Measurements from ENCODE around the gene GPRC5A.
"Not testable (repeated sequence)": the region's sequence is repeated elsewhere in the genome, so short reads cannot be mapped to it uniquely, and the experiment has no call there.

Gene GPRC5A, protein sequence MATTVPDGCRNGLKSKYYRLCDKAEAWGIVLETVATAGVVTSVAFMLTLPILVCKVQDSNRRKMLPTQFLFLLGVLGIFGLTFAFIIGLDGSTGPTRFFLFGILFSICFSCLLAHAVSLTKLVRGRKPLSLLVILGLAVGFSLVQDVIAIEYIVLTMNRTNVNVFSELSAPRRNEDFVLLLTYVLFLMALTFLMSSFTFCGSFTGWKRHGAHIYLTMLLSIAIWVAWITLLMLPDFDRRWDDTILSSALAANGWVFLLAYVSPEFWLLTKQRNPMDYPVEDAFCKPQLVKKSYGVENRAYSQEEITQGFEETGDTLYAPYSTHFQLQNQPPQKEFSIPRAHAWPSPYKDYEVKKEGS

DNA sequence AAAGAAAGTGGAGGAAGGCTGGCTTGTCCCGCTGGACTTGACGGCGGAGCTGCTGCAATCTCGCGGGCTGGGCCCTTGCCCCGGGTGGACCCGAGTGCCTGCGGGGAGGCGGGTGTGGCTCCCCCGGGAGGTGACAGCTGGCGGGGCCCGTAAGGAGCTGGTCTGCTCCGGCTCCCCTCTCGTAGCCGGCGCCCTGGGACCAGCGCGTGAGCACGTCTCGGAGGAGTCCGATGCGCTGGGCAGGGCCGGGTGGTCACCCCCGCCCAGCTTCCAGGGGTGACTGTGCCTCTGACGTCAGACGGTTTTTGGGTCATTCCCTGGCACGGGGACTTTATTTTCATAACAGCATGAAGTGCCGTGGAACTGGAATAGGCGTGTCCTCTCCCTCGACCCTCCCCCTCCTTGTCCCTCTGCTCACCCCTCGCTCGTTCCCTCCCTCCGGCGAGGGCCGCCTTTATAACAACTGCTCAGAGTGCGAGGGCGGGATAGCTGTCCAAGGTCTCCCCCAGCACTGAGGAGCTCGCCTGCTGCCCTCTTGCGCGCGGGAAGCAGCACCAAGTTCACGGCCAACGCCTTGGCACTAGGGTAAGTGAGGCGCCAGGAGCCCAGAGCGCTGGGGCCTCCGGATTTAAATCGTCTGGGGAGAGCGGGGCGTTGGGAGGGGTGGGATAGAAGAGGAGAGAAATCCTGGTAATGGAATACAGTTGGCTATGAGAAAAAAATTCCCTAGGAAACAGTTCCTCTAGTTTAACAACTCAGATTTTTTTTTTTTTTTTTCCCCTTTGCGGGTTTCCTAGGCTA is at the start of gene GPRC5A:
Gene GPRC5A (plus strand): TSS at position 483 of the 801 bp plus-strand sequence. CDS start 16,688 bp downstream, outside the sequence.
- H3K36me3 Mint-ChIP-seq (ENCODE audit: low read depth): no peaks in the 10 kb centered on the region
- peak; percentile 30 for DNase-seq (ENCODE audit: low spot score)
- H3K9me3 Mint-ChIP-seq: no peaks in the 10 kb centered on the region
- H3K4me3 Mint-ChIP-seq: peak within 1 kb of the TSS; percentile 78
- H3K27ac Mint-ChIP-seq: no peak within 1 kb of the TSS
- peaks cover 5% of the 10 kb centered on the region for H3K4me1 Mint-ChIP-seq (ENCODE audit: low read depth)
- H3K27me3 Mint-ChIP-seq (ENCODE audit: low read depth): peaks cover 48% of the 10 kb centered on the region

DNA sequence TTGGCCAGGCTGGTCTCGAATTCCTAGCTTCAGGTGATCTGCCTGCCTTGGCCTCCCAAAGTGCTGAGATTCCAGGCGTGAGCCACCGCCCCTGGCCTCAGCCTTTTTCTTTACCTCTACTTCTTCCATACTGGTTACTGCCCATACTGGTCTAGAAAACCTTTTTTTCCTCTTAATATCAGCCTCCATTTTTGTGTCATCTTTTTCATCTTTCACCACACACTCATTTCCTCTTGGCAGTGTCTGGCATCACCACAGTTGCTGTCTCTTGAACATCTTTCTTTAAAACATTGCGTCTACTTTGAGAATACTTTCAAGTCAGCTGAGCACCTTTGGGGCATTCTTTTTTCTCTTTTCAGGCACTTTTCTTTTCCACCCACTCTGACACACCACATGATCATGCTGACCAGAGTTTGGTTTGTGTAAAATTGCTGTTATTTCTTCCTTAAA is 45.5 kb upstream of the GPRC5A start:
- Mint-ChIP-seq H3K4me1 (ENCODE audit: low read depth) (peaks cover 15% of the 10 kb centered on the region), H3K9me3 (no peaks in the 10 kb centered on the region), H3K36me3 (ENCODE audit: low read depth) (peaks cover 13% of the 10 kb centered on the region), H3K27me3 (ENCODE audit: low read depth) (no peaks in the 10 kb centered on the region), H3K4me3 (no peak overlapping the region), H3K27ac (peak overlapping the region; percentile 6)
- DNase-seq (ENCODE audit: low spot score): no peak

DNA sequence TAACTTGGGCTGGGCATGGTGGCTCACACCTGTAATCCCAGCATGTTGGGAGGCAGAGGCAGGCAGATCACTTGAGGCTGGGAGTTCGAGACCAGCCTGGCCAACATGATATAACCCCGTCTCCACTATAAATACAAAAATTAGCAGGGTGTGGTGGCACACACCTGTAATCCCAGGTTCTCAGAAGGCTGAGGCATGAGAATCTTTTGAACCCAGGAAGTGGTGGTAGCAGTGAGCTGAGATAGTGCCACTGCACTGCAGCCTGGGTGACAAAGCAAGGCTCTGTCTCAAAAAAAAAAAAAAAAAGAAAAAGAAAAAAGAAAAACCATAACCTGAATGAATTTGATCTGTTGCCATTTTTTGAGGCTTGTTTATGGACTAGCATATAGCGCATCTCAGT is 44.6 kb upstream of the GPRC5A start:
- Mint-ChIP-seq H3K4me1 (ENCODE audit: low read depth) (peaks cover 15% of the 10 kb centered on the region), H3K36me3 (ENCODE audit: low read depth) (peaks cover 13% of the 10 kb centered on the region)
- not testable (repeated sequence) for H3K9me3 Mint-ChIP-seq; H3K4me3 Mint-ChIP-seq; H3K27me3 Mint-ChIP-seq (ENCODE audit: low read depth); H3K27ac Mint-ChIP-seq; DNase-seq (ENCODE audit: low spot score)

DNA sequence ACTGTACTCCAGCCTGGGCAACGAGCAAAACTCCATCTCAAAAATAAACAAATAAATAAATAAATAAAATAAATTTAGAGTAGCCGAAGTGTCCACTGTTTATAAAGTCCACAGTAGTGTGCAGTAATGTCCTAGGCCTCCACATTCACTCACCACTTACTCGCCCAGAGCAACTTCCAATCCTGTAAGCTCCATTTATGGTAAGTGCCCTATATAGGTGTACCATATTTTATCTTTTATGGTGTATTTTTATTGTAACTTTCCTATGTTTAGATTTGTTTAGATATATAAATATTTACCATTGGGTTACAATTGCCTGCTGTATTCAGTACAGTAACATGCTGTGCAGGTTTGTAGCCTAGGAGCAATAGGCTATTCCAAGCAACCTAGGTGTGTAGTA is 37.9 kb upstream of the GPRC5A start:
- H3K4me3 Mint-ChIP-seq: no peak overlapping the region
- DNase-seq (ENCODE audit: low spot score): no peak
- peaks cover 1% of the 10 kb centered on the region for H3K4me1 Mint-ChIP-seq (ENCODE audit: low read depth)
- no peak overlapping the region for H3K27ac Mint-ChIP-seq
- H3K27me3 Mint-ChIP-seq (ENCODE audit: low read depth): no peaks in the 10 kb centered on the region
- H3K36me3 Mint-ChIP-seq (ENCODE audit: low read depth): peaks cover 3% of the 10 kb centered on the region
- H3K9me3 Mint-ChIP-seq: no peaks in the 10 kb centered on the region

DNA sequence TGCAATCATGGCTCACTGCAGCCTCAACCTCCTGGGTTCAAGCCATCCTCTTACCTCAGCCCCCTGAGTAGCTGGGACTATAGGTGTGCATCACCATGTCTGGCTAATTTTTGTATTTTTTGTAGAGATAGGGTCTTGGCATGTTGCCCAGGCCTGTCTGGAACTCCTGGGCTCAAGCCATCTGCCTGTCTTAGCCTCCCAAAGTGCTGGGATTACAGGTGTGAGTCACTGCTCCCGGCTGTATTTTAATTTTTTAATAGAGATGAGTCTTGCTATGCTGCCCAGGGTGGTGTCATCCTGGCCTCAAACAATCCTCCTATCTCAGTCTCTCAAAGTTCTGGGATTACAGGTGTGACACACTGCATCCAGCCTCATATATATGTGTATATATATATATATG is 31.7 kb upstream of the GPRC5A start:
- Mint-ChIP-seq H3K27me3 (ENCODE audit: low read depth) (no peaks in the 10 kb centered on the region), H3K4me3 (no peak overlapping the region), H3K36me3 (ENCODE audit: low read depth) (peaks cover 1% of the 10 kb centered on the region), H3K9me3 (no peaks in the 10 kb centered on the region), H3K27ac (no peak overlapping the region), H3K4me1 (ENCODE audit: low read depth) (no peaks in the 10 kb centered on the region)
- no peak for DNase-seq (ENCODE audit: low spot score)

DNA sequence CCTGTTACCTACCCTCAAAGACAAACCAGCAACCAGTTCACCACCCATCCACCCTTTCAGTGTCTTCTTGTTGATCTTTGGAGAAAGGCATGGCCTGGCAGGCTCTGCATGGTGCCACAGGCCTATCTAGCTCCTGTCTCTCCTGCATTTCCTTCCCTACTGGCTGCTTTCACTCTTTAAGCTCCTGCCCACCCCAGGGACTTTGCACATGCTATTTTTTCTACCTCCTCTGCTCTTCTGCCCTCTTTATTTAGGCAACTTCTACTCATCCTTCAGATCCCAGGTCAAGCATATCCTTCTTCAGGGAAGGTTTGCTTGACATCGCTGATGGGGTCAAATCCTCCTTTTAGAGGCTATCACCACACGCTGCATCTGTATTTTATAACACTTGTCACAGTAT is 27.1 kb upstream of the GPRC5A start:
- no peak for DNase-seq (ENCODE audit: low spot score)
- Mint-ChIP-seq H3K36me3 (ENCODE audit: low read depth) (peaks cover 1% of the 10 kb centered on the region), H3K27me3 (ENCODE audit: low read depth) (no peaks in the 10 kb centered on the region), H3K4me3 (no peak overlapping the region), H3K4me1 (ENCODE audit: low read depth) (no peaks in the 10 kb centered on the region), H3K9me3 (no peaks in the 10 kb centered on the region), H3K27ac (no peak overlapping the region)

DNA sequence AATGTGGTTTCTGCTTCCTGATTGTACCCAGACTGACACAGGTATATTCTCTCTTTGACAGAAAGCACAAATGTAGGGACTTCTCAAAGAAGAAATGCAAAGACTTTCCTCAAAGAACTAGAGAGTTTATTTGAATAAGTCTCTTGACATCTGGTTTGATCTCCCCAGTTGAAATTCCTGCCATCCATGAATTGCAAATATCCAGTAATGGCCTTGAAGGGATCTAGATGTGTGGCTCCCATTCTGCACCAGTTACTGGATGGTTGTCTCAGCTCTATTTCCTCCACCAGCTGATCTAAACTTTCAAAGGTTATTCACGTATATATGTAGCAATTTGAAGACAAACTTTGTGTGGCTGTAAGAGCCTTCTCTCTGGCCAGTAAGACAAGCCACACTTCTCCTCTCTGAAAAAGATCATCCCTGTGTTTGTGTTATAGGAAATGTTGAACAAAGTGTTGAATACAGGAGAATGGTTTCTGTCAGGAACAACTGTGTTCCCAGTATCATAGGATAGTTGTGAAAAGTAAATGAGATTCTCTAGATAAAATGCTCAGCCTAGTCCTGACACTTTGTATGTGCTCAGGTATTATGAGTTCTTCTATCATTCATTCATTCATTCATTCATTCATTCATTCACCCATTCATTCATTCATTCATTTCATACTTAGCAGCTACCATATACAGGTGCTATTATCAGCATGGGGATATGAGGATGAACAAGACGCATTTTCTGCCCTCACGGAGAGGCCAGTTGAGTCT is 22.7 kb upstream of the GPRC5A start:
- no peaks in the 10 kb centered on the region for H3K27me3 Mint-ChIP-seq (ENCODE audit: low read depth)
- no peak for DNase-seq (ENCODE audit: low spot score)
- no peaks in the 10 kb centered on the region for H3K4me1 Mint-ChIP-seq (ENCODE audit: low read depth)
- no peaks in the 10 kb centered on the region for H3K36me3 Mint-ChIP-seq (ENCODE audit: low read depth)
- no peak overlapping the region for H3K27ac Mint-ChIP-seq
- H3K9me3 Mint-ChIP-seq: no peaks in the 10 kb centered on the region
- H3K4me3 Mint-ChIP-seq: no peak overlapping the region

DNA sequence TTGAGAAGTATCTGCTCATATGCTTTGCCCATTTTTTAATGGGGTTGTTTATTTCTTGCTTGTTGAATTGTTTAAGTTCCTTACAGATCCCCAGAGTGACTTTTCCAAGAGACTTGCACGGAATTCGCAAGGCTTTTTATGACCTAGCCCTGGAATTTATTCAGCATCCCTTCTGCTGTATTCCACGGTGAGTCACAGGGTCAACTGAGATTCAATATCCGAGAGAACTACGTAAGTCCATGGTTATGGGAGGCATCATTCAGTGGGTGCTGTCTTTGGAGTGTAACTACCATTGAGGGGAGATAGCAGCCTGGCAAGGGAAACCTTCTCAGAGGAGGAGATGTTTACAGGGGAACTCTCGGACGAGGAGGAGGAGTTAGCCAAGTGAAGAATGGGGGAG is 20.9 kb upstream of the GPRC5A start:
- H3K4me3 Mint-ChIP-seq: no peak overlapping the region
- no peaks in the 10 kb centered on the region for H3K36me3 Mint-ChIP-seq (ENCODE audit: low read depth)
- H3K27ac Mint-ChIP-seq: no peak overlapping the region
- DNase-seq (ENCODE audit: low spot score): no peak
- H3K4me1 Mint-ChIP-seq (ENCODE audit: low read depth): no peaks in the 10 kb centered on the region
- no peaks in the 10 kb centered on the region for H3K27me3 Mint-ChIP-seq (ENCODE audit: low read depth)
- H3K9me3 Mint-ChIP-seq: no peaks in the 10 kb centered on the region

DNA sequence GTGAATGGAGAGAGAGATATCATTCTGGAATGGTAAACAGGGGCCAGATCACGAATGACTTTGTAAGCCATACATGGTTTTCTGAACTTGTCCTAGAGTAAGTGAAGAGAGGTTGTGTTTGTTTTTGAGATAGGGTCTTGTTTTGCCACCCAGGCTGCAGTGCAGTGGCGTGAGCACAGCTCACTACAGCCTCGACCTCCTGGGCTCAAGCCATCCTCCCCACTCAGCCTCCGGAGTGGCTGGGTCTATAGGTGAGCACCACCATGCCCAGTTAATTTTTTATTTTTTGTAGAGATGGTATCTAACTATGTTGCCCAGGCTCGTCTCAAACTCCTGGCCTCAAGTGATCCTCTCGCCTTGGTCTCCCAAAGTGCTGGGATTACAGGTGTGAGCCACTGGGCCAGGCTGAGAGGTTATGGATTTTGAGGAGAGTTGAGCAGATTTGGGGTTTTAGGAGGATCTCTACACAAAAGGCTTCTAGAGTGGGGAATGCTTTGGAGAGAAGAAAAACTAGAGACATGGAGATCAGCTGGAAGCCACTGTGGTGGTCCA is 19.7 kb upstream of the GPRC5A start:
- Mint-ChIP-seq H3K4me3 (no peak overlapping the region), H3K27ac (no peak overlapping the region), H3K27me3 (ENCODE audit: low read depth) (no peaks in the 10 kb centered on the region), H3K4me1 (ENCODE audit: low read depth) (no peaks in the 10 kb centered on the region), H3K36me3 (ENCODE audit: low read depth) (no peaks in the 10 kb centered on the region), H3K9me3 (no peaks in the 10 kb centered on the region)
- no peak for DNase-seq (ENCODE audit: low spot score)

DNA sequence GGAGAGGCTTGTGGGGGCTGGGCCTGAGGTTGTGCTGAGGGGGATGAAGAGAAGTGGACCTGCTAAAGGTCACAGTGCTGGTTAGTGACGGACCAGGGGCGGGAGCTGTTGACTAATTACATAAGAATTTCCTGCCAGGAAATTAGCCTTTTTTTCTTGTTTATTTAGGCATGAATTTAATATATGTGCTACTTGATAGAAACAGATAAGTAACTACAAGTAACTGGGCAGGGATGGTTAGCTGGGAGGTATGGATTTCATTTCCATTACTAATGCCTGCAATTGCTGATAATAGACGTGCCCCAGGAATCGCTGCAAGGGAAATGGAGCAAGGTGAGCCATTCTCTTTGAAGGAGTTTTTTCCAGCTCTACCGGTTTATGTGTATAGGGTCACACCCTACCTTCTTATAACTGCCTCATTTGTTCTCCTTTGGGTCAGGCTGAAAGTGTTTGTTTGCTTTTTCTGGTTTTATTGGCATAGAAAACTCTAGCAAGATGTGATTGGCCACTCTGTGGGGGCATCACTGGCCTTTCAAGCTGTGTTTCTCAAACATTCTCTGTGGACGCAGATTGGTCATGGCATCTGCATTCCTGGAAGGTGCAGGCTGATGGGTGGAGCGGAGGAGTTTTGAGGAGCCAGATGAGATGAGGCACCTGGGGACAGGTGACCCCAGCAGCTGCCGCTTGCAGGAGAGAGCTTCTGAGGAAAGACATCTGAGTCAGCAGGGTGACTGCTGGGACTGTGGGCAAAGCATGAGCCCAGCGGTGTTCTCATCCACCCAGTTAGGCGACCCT is 19.0 kb upstream of the GPRC5A start:
- Mint-ChIP-seq H3K4me1 (ENCODE audit: low read depth) (no peaks in the 10 kb centered on the region), H3K36me3 (ENCODE audit: low read depth) (no peaks in the 10 kb centered on the region), H3K9me3 (no peaks in the 10 kb centered on the region), H3K27ac (no peak overlapping the region), H3K4me3 (no peak overlapping the region), H3K27me3 (ENCODE audit: low read depth) (no peaks in the 10 kb centered on the region)
- DNase-seq (ENCODE audit: low spot score): no peak

DNA sequence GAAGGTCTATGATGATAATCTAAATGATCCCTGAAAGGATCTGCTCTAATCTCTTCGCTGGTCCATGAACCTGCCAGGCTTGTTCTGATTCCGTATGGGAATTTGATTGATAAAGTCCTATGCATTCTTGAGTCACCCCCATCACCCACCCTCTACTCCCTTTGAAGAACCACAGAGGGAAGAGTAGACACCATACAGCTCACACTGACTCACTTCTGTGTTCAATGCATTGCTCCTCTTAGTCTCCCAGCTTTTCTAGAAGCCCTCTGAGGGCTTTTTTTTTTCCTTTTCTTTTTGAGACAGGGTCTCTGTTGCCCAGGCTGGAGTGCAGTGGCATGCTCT is 18.5 kb upstream of the GPRC5A start:
- Mint-ChIP-seq H3K27me3 (ENCODE audit: low read depth) (no peaks in the 10 kb centered on the region), H3K9me3 (no peaks in the 10 kb centered on the region), H3K4me1 (ENCODE audit: low read depth) (no peaks in the 10 kb centered on the region), H3K4me3 (no peak overlapping the region), H3K36me3 (ENCODE audit: low read depth) (no peaks in the 10 kb centered on the region), H3K27ac (no peak overlapping the region)
- DNase-seq (ENCODE audit: low spot score): no peak

DNA sequence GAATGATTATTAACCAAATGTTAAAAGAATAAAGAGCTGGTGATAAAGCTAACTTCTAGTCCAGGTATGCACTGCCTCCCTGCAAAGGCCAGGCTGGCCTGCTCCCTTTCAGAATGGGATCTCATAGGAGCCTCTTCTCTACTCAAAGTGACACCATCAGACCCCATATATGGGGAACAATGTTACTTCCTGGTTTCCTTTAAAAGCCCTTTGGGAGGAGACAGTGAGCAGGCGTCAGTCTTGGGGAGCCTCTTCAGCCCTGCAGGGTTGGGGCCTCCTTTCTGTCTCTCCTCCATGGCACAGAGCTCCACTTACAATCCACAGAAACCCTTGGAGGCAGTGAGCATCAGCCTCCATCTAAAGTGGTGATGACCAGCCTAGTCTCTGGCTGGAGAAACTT is 17.3 kb upstream of the GPRC5A start:
- no peaks in the 10 kb centered on the region for H3K4me1 Mint-ChIP-seq (ENCODE audit: low read depth)
- H3K27ac Mint-ChIP-seq: no peak overlapping the region
- no peaks in the 10 kb centered on the region for H3K9me3 Mint-ChIP-seq
- no peak overlapping the region for H3K4me3 Mint-ChIP-seq
- H3K27me3 Mint-ChIP-seq (ENCODE audit: low read depth): no peaks in the 10 kb centered on the region
- no peak for DNase-seq (ENCODE audit: low spot score)
- H3K36me3 Mint-ChIP-seq (ENCODE audit: low read depth): no peaks in the 10 kb centered on the region

DNA sequence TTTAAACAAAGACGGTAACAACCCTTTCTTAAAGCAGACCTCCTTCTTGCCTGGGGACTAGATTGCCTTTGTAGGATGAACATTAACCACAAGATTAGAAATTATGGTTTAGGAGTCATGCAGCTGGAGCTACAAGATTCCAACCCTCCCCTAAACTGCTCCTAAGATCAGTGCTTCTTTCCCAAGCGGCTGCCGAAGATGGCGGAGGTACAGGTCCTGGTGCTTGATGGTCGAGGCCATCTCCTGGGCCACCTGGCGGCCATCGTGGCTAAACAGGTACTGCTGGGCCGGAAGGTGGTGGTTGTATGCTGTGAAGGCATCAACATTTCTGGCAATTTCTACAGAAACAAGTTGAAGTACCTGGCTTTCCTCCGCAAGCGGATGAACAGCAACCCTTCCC is 16.1 kb upstream of the GPRC5A start:
- not testable (repeated sequence) for DNase-seq (ENCODE audit: low spot score); H3K4me1 Mint-ChIP-seq (ENCODE audit: low read depth); H3K36me3 Mint-ChIP-seq (ENCODE audit: low read depth); H3K27me3 Mint-ChIP-seq (ENCODE audit: low read depth); H3K27ac Mint-ChIP-seq; H3K9me3 Mint-ChIP-seq; H3K4me3 Mint-ChIP-seq

Data from T-helper 2 cell treated with Interferon-gamma antibody and Interleukin-4, amounts not matched to agents 5 μg/mL and 100 μg/mL, for 36 hours (primary cell).